ENCODE results near the gene BBS1. TPM values are rescaled to one million over a fixed set of nuclear protein-coding genes. Genes with fewer than 3 reads are reported as not detected.

BBS1 gene
- total and polyA plus RNA-seq, 4 donors, result 4.2 to 18.5 (median 8.6) TPM

DNA sequence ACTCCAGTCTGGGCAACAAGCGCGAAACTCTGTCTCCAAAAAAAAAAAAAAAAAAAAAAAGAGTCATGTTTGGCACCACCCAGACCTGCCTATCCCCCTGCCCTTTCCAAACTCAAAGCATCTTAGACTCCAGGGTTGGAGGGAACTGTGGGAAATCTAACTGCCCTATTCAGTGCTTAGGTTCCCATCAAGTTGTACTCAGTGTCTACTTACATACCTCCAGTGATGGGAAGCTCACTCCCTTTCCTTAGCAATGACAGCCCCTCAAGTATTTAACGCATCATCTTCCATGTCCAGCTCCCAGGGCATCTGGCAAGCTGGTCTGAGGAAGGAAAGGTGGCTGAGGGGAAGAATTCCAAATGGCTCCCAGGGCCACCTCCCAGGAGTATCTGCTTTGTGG lies 39.3 kb downstream of the BBS1 start:
- DNase-seq (ENCODE audit: low spot score), result no peak
- WGBS, result 97% methylated on average over 3 of the region's 3 CpGs
- no peak for TF ChIP-seq SP1 (IDR thresholded peaks at IDR 0.05)
- TF ChIP-seq FOXA2 (IDR thresholded peaks at IDR 0.05), result no peak
- no peak for TF ChIP-seq EGR1 (IDR thresholded peaks at IDR 0.05; ENCODE audit: low read depth in 2 of 2)
- TF ChIP-seq, protein P1, sequence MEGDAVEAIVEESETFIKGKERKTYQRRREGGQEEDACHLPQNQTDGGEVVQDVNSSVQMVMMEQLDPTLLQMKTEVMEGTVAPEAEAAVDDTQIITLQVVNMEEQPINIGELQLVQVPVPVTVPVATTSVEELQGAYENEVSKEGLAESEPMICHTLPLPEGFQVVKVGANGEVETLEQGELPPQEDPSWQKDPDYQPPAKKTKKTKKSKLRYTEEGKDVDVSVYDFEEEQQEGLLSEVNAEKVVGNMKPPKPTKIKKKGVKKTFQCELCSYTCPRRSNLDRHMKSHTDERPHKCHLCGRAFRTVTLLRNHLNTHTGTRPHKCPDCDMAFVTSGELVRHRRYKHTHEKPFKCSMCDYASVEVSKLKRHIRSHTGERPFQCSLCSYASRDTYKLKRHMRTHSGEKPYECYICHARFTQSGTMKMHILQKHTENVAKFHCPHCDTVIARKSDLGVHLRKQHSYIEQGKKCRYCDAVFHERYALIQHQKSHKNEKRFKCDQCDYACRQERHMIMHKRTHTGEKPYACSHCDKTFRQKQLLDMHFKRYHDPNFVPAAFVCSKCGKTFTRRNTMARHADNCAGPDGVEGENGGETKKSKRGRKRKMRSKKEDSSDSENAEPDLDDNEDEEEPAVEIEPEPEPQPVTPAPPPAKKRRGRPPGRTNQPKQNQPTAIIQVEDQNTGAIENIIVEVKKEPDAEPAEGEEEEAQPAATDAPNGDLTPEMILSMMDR (IDR thresholded peaks at IDR 0.05; ENCODE audit: low read depth, low read length, missing input control), result no peak
- TF ChIP-seq YY1 (IDR thresholded peaks at IDR 0.05), result no peak
- TF ChIP-seq, protein P2, sequence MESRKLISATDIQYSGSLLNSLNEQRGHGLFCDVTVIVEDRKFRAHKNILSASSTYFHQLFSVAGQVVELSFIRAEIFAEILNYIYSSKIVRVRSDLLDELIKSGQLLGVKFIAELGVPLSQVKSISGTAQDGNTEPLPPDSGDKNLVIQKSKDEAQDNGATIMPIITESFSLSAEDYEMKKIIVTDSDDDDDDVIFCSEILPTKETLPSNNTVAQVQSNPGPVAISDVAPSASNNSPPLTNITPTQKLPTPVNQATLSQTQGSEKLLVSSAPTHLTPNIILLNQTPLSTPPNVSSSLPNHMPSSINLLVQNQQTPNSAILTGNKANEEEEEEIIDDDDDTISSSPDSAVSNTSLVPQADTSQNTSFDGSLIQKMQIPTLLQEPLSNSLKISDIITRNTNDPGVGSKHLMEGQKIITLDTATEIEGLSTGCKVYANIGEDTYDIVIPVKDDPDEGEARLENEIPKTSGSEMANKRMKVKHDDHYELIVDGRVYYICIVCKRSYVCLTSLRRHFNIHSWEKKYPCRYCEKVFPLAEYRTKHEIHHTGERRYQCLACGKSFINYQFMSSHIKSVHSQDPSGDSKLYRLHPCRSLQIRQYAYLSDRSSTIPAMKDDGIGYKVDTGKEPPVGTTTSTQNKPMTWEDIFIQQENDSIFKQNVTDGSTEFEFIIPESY (IDR thresholded peaks at IDR 0.05), result no peak
- no peak for TF ChIP-seq NR2F2 (IDR thresholded peaks at IDR 0.05)
- TF ChIP-seq JUND (IDR thresholded peaks at IDR 0.05), result no peak
- TF ChIP-seq GABPA (IDR thresholded peaks at IDR 0.05 in 1 of 2, conservative IDR thresholded peaks at IDR 0.05 in 1 of 2), result no peak
- no peak for TF ChIP-seq TAF1 (conservative IDR thresholded peaks at IDR 0.05)
- TF ChIP-seq HNF4A (conservative IDR thresholded peaks at IDR 0.05), result no peak
- TF ChIP-seq RXRA (IDR thresholded peaks at IDR 0.05), result no peak
- Histone ChIP-seq H3K9ac (ENCODE audit: low read depth in 1 of 2, low read length in 2 of 2) (no peak overlapping the region), H3K27me3 (ENCODE audit: control insufficient read depth in 4 of 4, insufficient read depth in 4 of 4, low read length in 3 of 4) (no peaks in the 10 kb centered on the region), H3K27ac (ENCODE audit: low read depth in 1 of 2, low read length in 2 of 2) (no peak overlapping the region), H3K4me1 (ENCODE audit: control insufficient read depth in 4 of 4, insufficient read depth in 4 of 4, low read length in 3 of 4) (peaks cover 4 to 8% (median 6%) of the 10 kb centered on the region in 4 donors), H3K36me3 (ENCODE audit: control insufficient read depth in 4 of 4, insufficient read depth in 3 of 4, low read depth in 1 of 4, low read length in 3 of 4) (no peaks in the 10 kb centered on the region), H3K9me3 (ENCODE audit: control insufficient read depth in 4 of 4, low read length in 3 of 4) (no peaks in the 10 kb centered on the region), H3K4me3 (ENCODE audit: low read depth in 1 of 3, low read length in 3 of 3) (no peak overlapping the region)

DNA sequence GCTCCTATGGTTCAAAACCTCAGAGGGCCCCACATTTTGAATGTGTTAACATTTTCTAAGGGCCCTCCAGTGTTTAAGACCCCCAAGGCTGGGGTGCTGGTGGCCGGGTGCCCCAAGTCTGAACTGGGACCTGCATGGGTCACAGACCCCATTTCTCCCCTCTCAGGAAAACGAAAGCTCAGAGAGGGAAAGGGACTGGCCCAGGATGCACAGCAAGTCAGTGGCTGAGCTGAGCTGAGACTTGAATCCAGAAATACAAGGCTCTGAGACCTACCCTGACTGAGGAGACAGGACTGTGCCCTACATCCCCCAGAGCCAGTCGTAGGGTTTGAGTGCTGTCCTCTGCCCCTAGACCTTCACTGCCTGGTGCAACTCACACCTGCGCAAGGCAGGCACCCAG lies 40.5 kb downstream of the BBS1 start:
- WGBS, result 86% methylated on average over 4 of the region's 4 CpGs
- Histone ChIP-seq H3K36me3 (ENCODE audit: control insufficient read depth in 4 of 4, insufficient read depth in 3 of 4, low read depth in 1 of 4, low read length in 3 of 4) (no peaks in the 10 kb centered on the region), H3K4me3 (ENCODE audit: low read depth in 1 of 3, low read length in 3 of 3) (no peak overlapping the region), H3K27me3 (ENCODE audit: control insufficient read depth in 4 of 4, insufficient read depth in 4 of 4, low read length in 3 of 4) (no peaks in the 10 kb centered on the region), H3K9ac (ENCODE audit: low read depth in 1 of 2, low read length in 2 of 2) (no peak overlapping the region), H3K9me3 (ENCODE audit: control insufficient read depth in 4 of 4, low read length in 3 of 4) (no peaks in the 10 kb centered on the region), H3K27ac (ENCODE audit: low read depth in 1 of 2, low read length in 2 of 2) (no peak overlapping the region), H3K4me1 (ENCODE audit: control insufficient read depth in 4 of 4, insufficient read depth in 4 of 4, low read length in 3 of 4) (peaks cover 0 to 5% (median 3%) of the 10 kb centered on the region in 4 donors)
- TF ChIP-seq JUND (IDR thresholded peaks at IDR 0.05) (no peak), YY1 (IDR thresholded peaks at IDR 0.05) (no peak), HNF4G (IDR thresholded peaks at IDR 0.05) (no peak), GABPA (IDR thresholded peaks at IDR 0.05 in 1 of 2, conservative IDR thresholded peaks at IDR 0.05 in 1 of 2) (no peak), SP1 (IDR thresholded peaks at IDR 0.05) (no peak), TAF1 (conservative IDR thresholded peaks at IDR 0.05) (no peak), RXRA (IDR thresholded peaks at IDR 0.05) (no peak), RAD21 (IDR thresholded peaks at IDR 0.05) (no peak), FOXA1 (IDR thresholded peaks at IDR 0.05) (no peak)
- TF ChIP-seq, protein P1 (IDR thresholded peaks at IDR 0.05; ENCODE audit: low read depth, low read length, missing input control), result no peak
- TF ChIP-seq, protein P2 (IDR thresholded peaks at IDR 0.05), result no peak
- TF ChIP-seq, protein P3, sequence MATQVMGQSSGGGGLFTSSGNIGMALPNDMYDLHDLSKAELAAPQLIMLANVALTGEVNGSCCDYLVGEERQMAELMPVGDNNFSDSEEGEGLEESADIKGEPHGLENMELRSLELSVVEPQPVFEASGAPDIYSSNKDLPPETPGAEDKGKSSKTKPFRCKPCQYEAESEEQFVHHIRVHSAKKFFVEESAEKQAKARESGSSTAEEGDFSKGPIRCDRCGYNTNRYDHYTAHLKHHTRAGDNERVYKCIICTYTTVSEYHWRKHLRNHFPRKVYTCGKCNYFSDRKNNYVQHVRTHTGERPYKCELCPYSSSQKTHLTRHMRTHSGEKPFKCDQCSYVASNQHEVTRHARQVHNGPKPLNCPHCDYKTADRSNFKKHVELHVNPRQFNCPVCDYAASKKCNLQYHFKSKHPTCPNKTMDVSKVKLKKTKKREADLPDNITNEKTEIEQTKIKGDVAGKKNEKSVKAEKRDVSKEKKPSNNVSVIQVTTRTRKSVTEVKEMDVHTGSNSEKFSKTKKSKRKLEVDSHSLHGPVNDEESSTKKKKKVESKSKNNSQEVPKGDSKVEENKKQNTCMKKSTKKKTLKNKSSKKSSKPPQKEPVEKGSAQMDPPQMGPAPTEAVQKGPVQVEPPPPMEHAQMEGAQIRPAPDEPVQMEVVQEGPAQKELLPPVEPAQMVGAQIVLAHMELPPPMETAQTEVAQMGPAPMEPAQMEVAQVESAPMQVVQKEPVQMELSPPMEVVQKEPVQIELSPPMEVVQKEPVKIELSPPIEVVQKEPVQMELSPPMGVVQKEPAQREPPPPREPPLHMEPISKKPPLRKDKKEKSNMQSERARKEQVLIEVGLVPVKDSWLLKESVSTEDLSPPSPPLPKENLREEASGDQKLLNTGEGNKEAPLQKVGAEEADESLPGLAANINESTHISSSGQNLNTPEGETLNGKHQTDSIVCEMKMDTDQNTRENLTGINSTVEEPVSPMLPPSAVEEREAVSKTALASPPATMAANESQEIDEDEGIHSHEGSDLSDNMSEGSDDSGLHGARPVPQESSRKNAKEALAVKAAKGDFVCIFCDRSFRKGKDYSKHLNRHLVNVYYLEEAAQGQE (IDR thresholded peaks at IDR 0.05), result no peak
- TF ChIP-seq, protein P4, sequence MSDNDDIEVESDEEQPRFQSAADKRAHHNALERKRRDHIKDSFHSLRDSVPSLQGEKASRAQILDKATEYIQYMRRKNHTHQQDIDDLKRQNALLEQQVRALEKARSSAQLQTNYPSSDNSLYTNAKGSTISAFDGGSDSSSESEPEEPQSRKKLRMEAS (IDR thresholded peaks at IDR 0.05), result no peak
- no peak for DNase-seq (ENCODE audit: low spot score)
